B cell (primary cell): ENCODE measurements around the gene TMEM130. TPM values are rescaled to one million over a fixed set of nuclear protein-coding genes. Genes with fewer than 3 reads are reported as not detected.

Source experiments
- ATAC-seq: fragments of 200-7000 bp; cut with Tn5 transposase; one replicate; pipeline ENCODE4 v1.10.0; 2021; ENCODE audit warnings: low read depth, mild to moderate bottlenecking, moderate number of reproducible peaks, moderate library complexity
- CTCF ChIA-PET: fragments of 350-600 bp; sonication (Branson Sonifier 250); formaldehyde crosslinking; loops from one replicate; lab custom pipeline; 2021; ENCODE audit warnings: antibody characterized with exemption, inconsistent platforms; lab: Charles Lee
- POLR2A ChIA-PET: fragments of 350-600 bp; sonication (Branson Sonifier 250); formaldehyde crosslinking; loops from one replicate; lab custom pipeline; 2021; ENCODE audit warnings: antibody characterized with exemption; lab: Charles Lee
- DNase-seq: peaks from one replicate; pipeline ENCODE4 v3.0.0; 2013
- H2AFZ ChIP-seq: 2 replicates; pipeline ENCODE4 v1.6.1; 2012; ENCODE audit warnings: mild to moderate bottlenecking, low read depth, low read length; ENCODE audit not compliant: insufficient read depth, poor library complexity, severe bottlenecking
- H3K27ac ChIP-seq, 2 donors: 1 replicate in 1 of 2; 2 replicates in 1 of 2; pipeline ENCODE4 v1.5.1; 2012 to 2013; ENCODE audit warnings: low read length in 2 of 2, mild to moderate bottlenecking in 2 of 2, moderate library complexity in 1 of 2
- H3K27me3 ChIP-seq, 4 experiments: fragments of 200-600 bp in 1 of 4; sonication (generic) in 1 of 4; replicated peaks in 1 of 4; 1 replicate in 2 of 4; 2 replicates in 2 of 4; pipeline versions ENCODE4 v1.6.1 to v1.7.0; 2013 to 2016; ENCODE audit warnings: low read length in 3 of 4, mild to moderate bottlenecking in 2 of 4, mixed read lengths in 1 of 4, moderate library complexity in 1 of 4; ENCODE audit not compliant: insufficient read depth in 4 of 4, control insufficient read depth in 3 of 4; ENCODE audit errors: control extremely low read depth in 1 of 4
- H3K36me3 ChIP-seq, 2 experiments: replicated peaks in 1 of 2; 1 replicate in 1 of 2; 2 replicates in 1 of 2; pipeline versions ENCODE4 v1.6.1 to v1.7.1; 2013; ENCODE audit warnings: low read length in 1 of 2; ENCODE audit not compliant: insufficient read depth in 2 of 2, control insufficient read depth in 1 of 2; ENCODE audit errors: control extremely low read depth in 1 of 2, extremely low read depth in 1 of 2
- H3K4me1 ChIP-seq, 2 donors: fragments of 200-600 bp in 1 of 2; sonication (generic) in 1 of 2; 1 replicate in 1 of 2; 2 replicates in 1 of 2; pipeline versions ENCODE4 v1.5.1 to v1.6.1; 2013 to 2017; ENCODE audit warnings: low read length in 2 of 2; ENCODE audit not compliant: control insufficient read depth in 2 of 2, insufficient read depth in 2 of 2
- H3K4me2 ChIP-seq: replicated peaks from 2 replicates; pipeline ENCODE3; 2012; ENCODE audit warnings: mild to moderate bottlenecking, low read depth, low read length; ENCODE audit not compliant: poor library complexity, severe bottlenecking
- H3K4me3 ChIP-seq, 5 experiments: fragments of 200-600 bp in 1 of 5; sonication (generic) in 1 of 5; 1 replicate in 3 of 5; 2 replicates in 2 of 5; pipeline versions ENCODE4 v1.5.1 to v1.7.0; 2011 to 2016; ENCODE audit warnings: low read length in 4 of 5, mild to moderate bottlenecking in 4 of 5, low read depth in 2 of 5, control low read depth in 1 of 5, moderate library complexity in 1 of 5; ENCODE audit not compliant: insufficient read depth in 1 of 5; ENCODE audit errors: control extremely low read depth in 1 of 5, extremely low read depth in 1 of 5
- H3K79me2 ChIP-seq: fragments of 200-600 bp; sonication (generic); one replicate; pipeline ENCODE4 v1.6.0; 2016; ENCODE audit warnings: low read length; ENCODE audit not compliant: control insufficient read depth, insufficient read depth
- H3K9ac ChIP-seq: fragments of 200-600 bp; sonication (generic); 2 replicates; pipeline ENCODE4 v1.6.1; 2017; ENCODE audit warnings: mild to moderate bottlenecking, low read length, moderate library complexity
- H3K9me3 ChIP-seq, 3 donors: one replicate each; pipeline versions ENCODE4 v1.6.1 to v1.7.1; 2013; ENCODE audit warnings: low read length in 2 of 3; ENCODE audit not compliant: control insufficient read depth in 2 of 3, insufficient read depth in 1 of 3; ENCODE audit errors: control extremely low read depth in 1 of 3
- H4K20me1 ChIP-seq: 2 replicates; pipeline ENCODE4 v1.6.0; 2012; ENCODE audit warnings: mild to moderate bottlenecking, low read length; ENCODE audit not compliant: insufficient read depth, control insufficient read depth, poor library complexity, severe bottlenecking
- H3K27ac Mint-ChIP-seq: one replicate; pipeline ENCODE4 v1.8.0; 2021; ENCODE audit warnings: mixed read lengths
- H3K27me3 Mint-ChIP-seq: one replicate; pipeline ENCODE4 v1.8.0; 2021; ENCODE audit warnings: mixed read lengths
- H3K4me1 Mint-ChIP-seq: one replicate; pipeline ENCODE4 v1.8.0; 2021; ENCODE audit warnings: mixed read lengths
- H3K4me3 Mint-ChIP-seq: one replicate; pipeline ENCODE4 v1.8.0; 2021; ENCODE audit warnings: mixed read lengths
- H3K9me3 Mint-ChIP-seq: one replicate; pipeline ENCODE4 v1.8.0; 2022; ENCODE audit warnings: mixed read lengths; ENCODE audit not compliant: insufficient read depth
- EZH2 ChIP-seq: IDR thresholded peaks from 2 replicates; pipeline ENCODE4 v1.6.1; 2012; ENCODE audit warnings: borderline replicate concordance, low read depth, mild to moderate bottlenecking, moderate library complexity, low read length; ENCODE audit not compliant: insufficient read depth, poor library complexity, severe bottlenecking
- WGBS: methylation state at CpG from one replicate; pipeline ENCODE4 v1.1.5; 2013; ENCODE audit warnings: missing lambda C conversion rate; ENCODE audit not compliant: insufficient coverage; 5-methylcytosine and 5-hydroxymethylcytosine counted together
- intact Hi-C: fragments of 100-400 bp; cut with micrococcal nuclease; formaldehyde crosslinking; loops from one replicate; pipeline ENCODE4 v1.10.0; 2022
- polyA plus RNA-seq: library from polyadenylated mRNA; depleted of rRNA; stranded (reverse); fragments of >200 nt; gene quantifications from 2 replicates; pipeline ENCODE4 v1.2.3, GENCODE V29; 2012
- total RNA-seq, 2 donors: library from RNA; stranded (reverse); fragments of 120-200 nt in 1 of 2; gene quantifications; 1 replicate in 1 of 2; 2 replicates in 1 of 2; pipeline versions ENCODE4 v1.2.3 to v1.2.4, GENCODE V29; 2013 to 2022
- TF ChIP-seq, protein P1 (sequence below): fragments of 200-600 bp; IDR thresholded peaks from one replicate; pipeline ENCODE4 v1.8.0; 2022; ENCODE audit warnings: antibody characterized with exemption, mild to moderate bottlenecking

Gene TMEM130
- total and polyA plus RNA-seq, 2 donors (not counting 1 experiment from before 2014, with no cell fraction given), result 0.20 TPM; not detected in 1

- H3K79me2 ChIP-seq, result no peaks in the 10 kb centered on the region
- ChIA-PET CTCF (interaction anchor here (1.5 kb wide), 1 partner anchor 20 kb away, joined by 5 read pairs; no protein-coding TSS in a partner anchor), POLR2A (no interaction called here)
- peaks cover 0 to 6% (median 0%) of the 10 kb centered on the region in 4 experiments for H3K27me3 ChIP-seq
- Mint-ChIP-seq H3K27ac (no peak overlapping the region), H3K27me3 (peaks cover 18% of the 10 kb centered on the region), H3K9me3 (no peaks in the 10 kb centered on the region), H3K4me3 (no peak overlapping the region), H3K4me1 (no peaks in the 10 kb centered on the region)
- no peaks in the 10 kb centered on the region for H3K36me3 ChIP-seq
- intact Hi-C loops, result no loop called here
- no peak overlapping the region for H3K4me3 ChIP-seq
- no peak for TF ChIP-seq EZH2
- TF ChIP-seq, protein P1, sequence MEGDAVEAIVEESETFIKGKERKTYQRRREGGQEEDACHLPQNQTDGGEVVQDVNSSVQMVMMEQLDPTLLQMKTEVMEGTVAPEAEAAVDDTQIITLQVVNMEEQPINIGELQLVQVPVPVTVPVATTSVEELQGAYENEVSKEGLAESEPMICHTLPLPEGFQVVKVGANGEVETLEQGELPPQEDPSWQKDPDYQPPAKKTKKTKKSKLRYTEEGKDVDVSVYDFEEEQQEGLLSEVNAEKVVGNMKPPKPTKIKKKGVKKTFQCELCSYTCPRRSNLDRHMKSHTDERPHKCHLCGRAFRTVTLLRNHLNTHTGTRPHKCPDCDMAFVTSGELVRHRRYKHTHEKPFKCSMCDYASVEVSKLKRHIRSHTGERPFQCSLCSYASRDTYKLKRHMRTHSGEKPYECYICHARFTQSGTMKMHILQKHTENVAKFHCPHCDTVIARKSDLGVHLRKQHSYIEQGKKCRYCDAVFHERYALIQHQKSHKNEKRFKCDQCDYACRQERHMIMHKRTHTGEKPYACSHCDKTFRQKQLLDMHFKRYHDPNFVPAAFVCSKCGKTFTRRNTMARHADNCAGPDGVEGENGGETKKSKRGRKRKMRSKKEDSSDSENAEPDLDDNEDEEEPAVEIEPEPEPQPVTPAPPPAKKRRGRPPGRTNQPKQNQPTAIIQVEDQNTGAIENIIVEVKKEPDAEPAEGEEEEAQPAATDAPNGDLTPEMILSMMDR, result no peak
- ATAC-seq (no peak), DNase-seq (no peak)
- no peaks in the 10 kb centered on the region for H3K9me3 ChIP-seq
- H3K27ac ChIP-seq, result no peak overlapping the region
- H3K4me1 ChIP-seq, result no peaks in the 10 kb centered on the region
- no peak overlapping the region for H3K9ac ChIP-seq
- no peak overlapping the region for H2AFZ ChIP-seq
- H4K20me1 ChIP-seq, result no peaks in the 10 kb centered on the region
- no peak overlapping the region for H3K4me2 ChIP-seq
- 67% methylated on average over 1 of the region's 4 CpGs for WGBS
Observed at GRCh38 chr7:98862203-98862602, 7.6 kb downstream of the TMEM130 start.

DNA sequence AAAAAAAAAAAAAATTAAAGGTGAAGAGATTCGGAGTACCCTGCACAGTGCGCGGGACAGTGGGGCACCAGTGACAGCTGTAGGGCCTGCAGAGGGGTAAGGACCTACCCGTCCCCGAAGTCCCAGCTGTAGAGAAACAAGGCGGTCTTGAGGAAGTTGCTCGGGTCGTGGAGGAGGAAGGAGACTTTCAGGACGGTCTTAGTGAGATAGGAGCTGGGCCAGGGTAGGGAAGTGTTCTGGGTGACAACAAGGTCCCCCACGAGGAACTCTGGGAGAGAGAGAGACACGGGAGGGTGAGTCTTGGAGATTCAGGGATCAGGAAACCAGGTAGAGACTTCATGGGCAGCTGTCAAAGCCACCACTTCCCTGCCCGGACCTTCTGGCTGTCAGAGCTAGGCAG, 9.7 kb downstream of the TMEM130 start:
- ATAC-seq, result no peak
- Histone ChIP-seq H3K4me2 (no peak overlapping the region), H2AFZ (no peak overlapping the region), H3K36me3 (no peaks in the 10 kb centered on the region), H3K9me3 (no peaks in the 10 kb centered on the region), H3K4me3 (no peak overlapping the region), H3K27ac (no peak overlapping the region), H3K4me1 (no peaks in the 10 kb centered on the region), H3K79me2 (no peaks in the 10 kb centered on the region), H3K9ac (no peak overlapping the region), H4K20me1 (no peaks in the 10 kb centered on the region), H3K27me3 (peaks cover 0 to 6% (median 0%) of the 10 kb centered on the region in 4 experiments)
- Mint-ChIP-seq H3K27ac (no peak overlapping the region), H3K4me3 (no peak overlapping the region), H3K27me3 (peaks cover 26% of the 10 kb centered on the region), H3K4me1 (no peaks in the 10 kb centered on the region), H3K9me3 (no peaks in the 10 kb centered on the region)
- POLR2A ChIA-PET, result no interaction called here
- TF ChIP-seq, protein P1, result no peak
- TF ChIP-seq EZH2, result no peak
- WGBS, result 63% methylated on average over 8 of the region's 12 CpGs
- no peak for DNase-seq
- intact Hi-C loops, result no loop called here
- CTCF ChIA-PET, result interaction anchor here (1.4 kb wide), 1 partner anchor 11 kb away, joined by 3 read pairs; no protein-coding TSS in a partner anchor
